Renal pelvis (tissue), 4 donors: ENCODE data around the gene AMD1. TPM values are rescaled to one million over a fixed set of nuclear protein-coding genes. Genes with fewer than 3 reads are reported as not detected.

Experiments used
- DNase-seq: peaks from one replicate; pipeline ENCODE4 v3.0.0-alpha.2; 2013
- polyA plus RNA-seq, 3 donors: library from polyadenylated mRNA; unstranded; fragments of 120-200 nt; gene quantifications; one replicate each; pipeline ENCODE4 v1.2.1, GENCODE V29; 2013; ENCODE audit not compliant: insufficient read length in 3 of 3

AMD1 gene
- polyA plus RNA-seq, 3 donors: 72.8 to 79.5 (median 78.8) TPM

GRCh38 chr6:110930781-110931180, 56.2 kb downstream of the AMD1 start:
- DNase-seq: no peak

DNA sequence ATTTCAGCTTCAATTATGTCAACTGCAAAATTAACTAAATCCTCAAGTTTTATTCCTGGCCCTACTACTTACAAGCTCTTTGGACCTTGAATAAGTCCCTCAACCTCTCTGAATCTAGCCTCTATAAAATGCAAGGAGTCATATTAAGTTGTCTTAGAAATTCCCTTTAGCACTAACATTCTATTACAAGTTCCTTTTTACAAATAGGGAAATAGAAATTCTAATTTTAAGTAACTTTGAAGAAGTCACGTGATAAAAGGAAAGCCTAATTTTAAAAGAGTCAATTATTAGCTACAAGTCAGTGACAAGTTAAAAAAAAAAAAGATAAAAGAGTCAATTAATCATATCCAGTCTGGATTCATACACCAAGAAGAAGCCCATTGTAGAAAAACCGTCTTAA, 59.3 kb downstream of the AMD1 start:
- no peak for DNase-seq

- no peak for DNase-seq
Measured at GRCh38 chr6:110934381-110934898, 59.9 kb downstream of the AMD1 start.

GRCh38 chr6:110935171-110935570, 60.6 kb downstream of the AMD1 start:
- DNase-seq: no peak

DNA sequence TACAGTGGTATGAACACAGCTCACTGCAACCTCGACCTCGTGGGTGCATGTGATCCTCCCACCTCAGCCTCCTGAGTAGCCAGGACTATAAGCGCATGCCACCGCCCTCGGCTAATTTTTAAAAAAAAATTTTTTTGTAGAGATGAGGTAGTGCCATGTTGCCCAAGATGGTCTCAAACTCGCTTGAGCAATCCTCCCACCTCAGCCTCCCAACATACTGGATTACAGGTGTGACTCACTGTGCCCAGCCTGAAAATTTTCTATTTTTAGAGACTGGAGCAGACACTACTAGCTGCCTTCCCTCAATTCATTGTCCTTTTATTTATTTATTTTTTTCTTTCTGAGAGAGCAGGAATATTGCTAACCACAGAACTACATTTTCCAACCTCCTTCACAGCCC, 63.6 kb downstream of the AMD1 start:
- DNase-seq: no peak

DNA sequence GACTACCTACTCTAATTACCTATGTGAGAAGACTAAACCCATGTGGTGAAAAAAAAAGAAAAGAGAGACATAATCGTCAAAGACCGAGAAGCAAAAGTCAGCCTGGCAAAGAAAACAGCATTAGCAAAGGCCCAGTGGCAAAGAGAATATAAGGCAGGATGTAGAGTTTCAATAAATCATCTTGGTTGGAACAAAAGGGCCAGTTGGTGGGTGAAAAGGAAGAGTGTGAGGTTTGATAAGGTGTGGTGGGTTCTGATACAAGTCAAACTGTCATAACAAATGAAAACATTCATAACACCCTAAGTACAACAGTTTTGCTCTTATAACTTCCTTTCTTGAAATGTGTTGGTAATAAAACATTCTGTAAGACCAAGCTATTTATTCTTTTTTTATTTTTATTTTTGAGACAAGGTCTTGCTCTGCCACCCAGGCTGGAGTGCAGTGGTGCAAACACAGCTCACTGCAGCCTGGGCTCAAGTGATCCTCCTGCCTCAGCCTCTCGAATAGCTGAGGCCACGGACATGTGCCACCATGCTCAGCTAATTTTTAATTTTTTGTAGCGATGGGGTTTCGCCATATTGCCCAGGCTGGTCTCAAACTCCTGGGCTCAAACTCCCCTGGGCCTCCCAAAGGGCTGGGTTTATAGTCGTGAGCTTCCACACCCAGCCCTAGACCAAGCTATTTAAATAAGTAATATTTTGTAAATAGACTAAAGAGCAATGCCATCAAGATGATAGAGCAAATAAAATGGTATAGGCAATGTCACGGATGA, 65.0 kb downstream of the AMD1 start:
- no peak for DNase-seq

DNA sequence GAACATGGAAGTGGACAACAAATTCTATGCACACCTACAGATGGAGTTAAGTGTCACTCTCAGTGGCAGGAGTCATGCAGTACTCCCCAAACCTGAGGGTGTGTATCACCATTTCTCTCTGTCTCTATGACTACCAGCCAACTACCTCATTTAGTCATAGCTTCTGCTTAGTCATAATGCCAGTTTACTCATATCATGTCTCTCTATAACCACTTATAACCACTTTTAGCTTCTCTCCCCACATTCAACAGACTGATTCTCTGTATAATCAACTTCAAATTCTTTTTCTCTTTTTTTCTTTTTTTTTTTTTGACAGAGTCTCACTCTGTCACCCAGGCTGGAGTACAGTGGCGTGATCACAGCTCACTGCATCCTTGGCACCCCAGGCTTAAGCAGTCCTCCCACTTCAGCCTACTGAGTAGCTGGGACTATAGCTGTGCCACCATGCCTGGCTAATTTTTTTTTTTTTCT, 70.1 kb downstream of the AMD1 start:
- no peak for DNase-seq

Other genes starting within 250 kb of the AMD1 start
- 10 to 100 TPM; 31.8 to 36.4 (median 33.8) TPM for gene CDK19, start 59.3 kb upstream of the AMD1 start, polyA plus RNA-seq
- 10 to 100 TPM; 81.2 to 96.4 (median 81.5) TPM for gene GTF3C6, start 83.9 kb downstream of the AMD1 start, polyA plus RNA-seq
- gene RPF2, start 107.3 kb downstream of the AMD1 start, polyA plus RNA-seq: 10 to 100 TPM; 29.4 to 32.9 (median 31.5) TPM
- 10 to 100 TPM; 24.5 to 33.8 (median 31.0) TPM for gene SLC16A10, start 212.7 kb downstream of the AMD1 start, polyA plus RNA-seq